OCI-LY7 (cell line): ENCODE results near the gene NCAPD3.

Experiments used
- EZH2phosphoT487 ChIP-seq: fragments of 200-600 bp; sonication (generic); IDR thresholded peaks from 2 replicates; pipeline ENCODE4 v1.6.1; 2018; ENCODE audit warnings: low read depth, borderline replicate concordance, mild to moderate bottlenecking, mixed run types, antibody characterized with exemption, low read length, moderate library complexity, mixed read lengths
- TF ChIP-seq, protein P1 (sequence below): fragments of 200-600 bp; sonication (generic); conservative IDR thresholded peaks from 2 replicates; pipeline ENCODE4 v1.5.1; 2014; ENCODE audit warnings: mild to moderate bottlenecking, antibody characterized with exemption, low read length, moderate library complexity, mixed read lengths

DNA sequence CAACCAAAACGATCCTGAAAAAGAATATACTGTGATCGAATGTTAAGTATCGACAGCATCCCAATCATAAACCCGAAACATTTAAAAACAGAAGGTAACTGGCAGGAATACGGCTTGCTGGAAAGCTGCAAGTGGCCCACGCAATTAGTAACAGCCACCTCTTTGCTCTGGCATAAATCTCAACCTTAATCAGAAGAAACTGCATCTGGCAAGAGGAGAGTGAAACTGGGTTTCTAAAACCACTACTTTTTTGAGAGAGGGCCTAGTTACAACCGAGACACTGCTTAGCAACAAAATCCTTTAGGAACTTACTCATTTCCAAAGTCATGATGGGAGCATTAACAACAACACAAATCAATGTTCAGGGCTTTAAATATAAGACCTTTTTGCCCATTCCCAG is 7.9 kb downstream of the NCAPD3 start:
- TF ChIP-seq, protein P1, sequence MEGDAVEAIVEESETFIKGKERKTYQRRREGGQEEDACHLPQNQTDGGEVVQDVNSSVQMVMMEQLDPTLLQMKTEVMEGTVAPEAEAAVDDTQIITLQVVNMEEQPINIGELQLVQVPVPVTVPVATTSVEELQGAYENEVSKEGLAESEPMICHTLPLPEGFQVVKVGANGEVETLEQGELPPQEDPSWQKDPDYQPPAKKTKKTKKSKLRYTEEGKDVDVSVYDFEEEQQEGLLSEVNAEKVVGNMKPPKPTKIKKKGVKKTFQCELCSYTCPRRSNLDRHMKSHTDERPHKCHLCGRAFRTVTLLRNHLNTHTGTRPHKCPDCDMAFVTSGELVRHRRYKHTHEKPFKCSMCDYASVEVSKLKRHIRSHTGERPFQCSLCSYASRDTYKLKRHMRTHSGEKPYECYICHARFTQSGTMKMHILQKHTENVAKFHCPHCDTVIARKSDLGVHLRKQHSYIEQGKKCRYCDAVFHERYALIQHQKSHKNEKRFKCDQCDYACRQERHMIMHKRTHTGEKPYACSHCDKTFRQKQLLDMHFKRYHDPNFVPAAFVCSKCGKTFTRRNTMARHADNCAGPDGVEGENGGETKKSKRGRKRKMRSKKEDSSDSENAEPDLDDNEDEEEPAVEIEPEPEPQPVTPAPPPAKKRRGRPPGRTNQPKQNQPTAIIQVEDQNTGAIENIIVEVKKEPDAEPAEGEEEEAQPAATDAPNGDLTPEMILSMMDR: no peak
- TF ChIP-seq EZH2phosphoT487: no peak
